ENCODE data around the gene CLEC10A.

CLEC10A gene

GRCh38 chr17:7034955-7035590, 45.0 kb downstream of the CLEC10A start:
- Histone ChIP-seq H3K27me3 (replicated peaks; ENCODE audit: insufficient read depth, low read length) (no peaks in the 10 kb centered on the region), H3K9me2 (replicated peaks; ENCODE audit: insufficient read depth, low read length) (no peaks in the 10 kb centered on the region), H3K4me3 (ENCODE audit: low read length) (peak overlapping the region; percentile 74), H3K27ac (ENCODE audit: low read length) (peak overlapping the region; percentile 59), H3K79me2 (ENCODE audit: low read length) (peaks cover 13% of the 10 kb centered on the region; the same call in 1 of the 2 replicates), H3F3A (ENCODE audit: insufficient read depth, low read length) (peaks cover 4% of the 10 kb centered on the region; the same call in 1 of the 2 replicates), H3K9me3 (replicated peaks; ENCODE audit: insufficient read depth, low read length) (no peaks in the 10 kb centered on the region), H4K20me1 (ENCODE audit: insufficient read depth, low read length) (no peaks in the 10 kb centered on the region), H3K36me3 (replicated peaks; ENCODE audit: insufficient read depth, low read length) (no peaks in the 10 kb centered on the region), H3K9ac (ENCODE audit: low read length) (peak overlapping the region; percentile 60), H3K4me1 (ENCODE audit: low read length) (peaks cover 13% of the 10 kb centered on the region), H3K4me2 (ENCODE audit: low read depth, low read length) (peak overlapping the region; percentile 90), H2AFZ (ENCODE audit: low read length) (peak overlapping the region; percentile 24)
- TF ChIP-seq EZH2phosphoT487 (IDR thresholded peaks at IDR 0.05; ENCODE audit: low read length): no peak
- TF ChIP-seq EZH2 (optimal IDR thresholded peaks at IDR 0.05; ENCODE audit: low read depth, low read length): no peak
- TF ChIP-seq CTCF (IDR thresholded peaks at IDR 0.05; ENCODE audit: low read length): no peak
- peak; percentile 30 for DNase-seq

GRCh38 chr17:7029659-7030058, 50.4 kb downstream of the CLEC10A start:
- Histone ChIP-seq H3K4me1 (ENCODE audit: low read length) (peaks cover 12% of the 10 kb centered on the region), H3K27me3 (replicated peaks; ENCODE audit: insufficient read depth, low read length) (no peaks in the 10 kb centered on the region), H3K36me3 (replicated peaks; ENCODE audit: insufficient read depth, low read length) (no peaks in the 10 kb centered on the region), H3K4me3 (ENCODE audit: low read length) (peak overlapping the region; percentile 19), H3K4me2 (ENCODE audit: low read depth, low read length) (peak overlapping the region; percentile 48; the same call in 1 of the 2 replicates), H3F3A (ENCODE audit: insufficient read depth, low read length) (no peaks in the 10 kb centered on the region; the same call in 1 of the 2 replicates), H3K27ac (ENCODE audit: low read length) (no peak overlapping the region; the same call in 1 of the 2 replicates), H3K9ac (ENCODE audit: low read length) (0 out of 2 replicates have a peak overlapping the region, but pooled peaks have one; percentile 17), H3K9me2 (replicated peaks; ENCODE audit: insufficient read depth, low read length) (no peaks in the 10 kb centered on the region), H3K9me3 (replicated peaks; ENCODE audit: insufficient read depth, low read length) (no peaks in the 10 kb centered on the region), H2AFZ (ENCODE audit: low read length) (peak overlapping the region; percentile 67), H3K79me2 (ENCODE audit: low read length) (no peaks in the 10 kb centered on the region), H4K20me1 (ENCODE audit: insufficient read depth, low read length) (no peaks in the 10 kb centered on the region)
- DNase-seq: peak; percentile 55
- TF ChIP-seq EZH2 (optimal IDR thresholded peaks at IDR 0.05; ENCODE audit: low read depth, low read length) (no peak), CTCF (IDR thresholded peaks at IDR 0.05; ENCODE audit: low read length) (no peak), EZH2phosphoT487 (IDR thresholded peaks at IDR 0.05; ENCODE audit: low read length) (no peak)

- H3K9me3 ChIP-seq (replicated peaks; ENCODE audit: insufficient read depth, low read length): no peaks in the 10 kb centered on the region
- no peak for TF ChIP-seq CTCF (IDR thresholded peaks at IDR 0.05; ENCODE audit: low read length)
- TF ChIP-seq EZH2phosphoT487 (IDR thresholded peaks at IDR 0.05; ENCODE audit: low read length): no peak
- TF ChIP-seq EZH2 (optimal IDR thresholded peaks at IDR 0.05; ENCODE audit: low read depth, low read length): no peak
- H3K4me2 ChIP-seq (ENCODE audit: low read depth, low read length): no peak overlapping the region
- H3K36me3 ChIP-seq (replicated peaks; ENCODE audit: insufficient read depth, low read length): no peaks in the 10 kb centered on the region
- DNase-seq: no peak
- H3K27ac ChIP-seq (ENCODE audit: low read length): no peak overlapping the region
- H3K9ac ChIP-seq (ENCODE audit: low read length): no peak overlapping the region
- H3K4me1 ChIP-seq (ENCODE audit: low read length): peaks cover 12% of the 10 kb centered on the region
- H3K9me2 ChIP-seq (replicated peaks; ENCODE audit: insufficient read depth, low read length): no peaks in the 10 kb centered on the region
- H3K27me3 ChIP-seq (replicated peaks; ENCODE audit: insufficient read depth, low read length): no peaks in the 10 kb centered on the region
- no peaks in the 10 kb centered on the region for H3K79me2 ChIP-seq (ENCODE audit: low read length)
- H3K4me3 ChIP-seq (ENCODE audit: low read length): no peak overlapping the region
- H4K20me1 ChIP-seq (ENCODE audit: insufficient read depth, low read length): no peaks in the 10 kb centered on the region
- peaks cover 2% of the 10 kb centered on the region; the same call in 1 of the 2 replicates for H3F3A ChIP-seq (ENCODE audit: insufficient read depth, low read length)
- no peak overlapping the region for H2AFZ ChIP-seq (ENCODE audit: low read length)
Measured at GRCh38 chr17:7029096-7029495, 51.0 kb downstream of the CLEC10A start.
